AG04450 (cell line): ENCODE measurements around the gene KRTAP5-2. TPM values are rescaled to one million over a fixed set of nuclear protein-coding genes. Genes with fewer than 3 reads are reported as not detected.

ENCODE experiments used
- CTCF ChIA-PET: fragments of 300-600, 350-600 bp; formaldehyde crosslinking; extraction: SDS; loops from one replicate; lab custom pipeline; 2022; ENCODE audit warnings: antibody characterized with exemption, inconsistent platforms; lab: Charles Lee
- POLR2A ChIA-PET: fragments of 350-600 bp; formaldehyde crosslinking; extraction: SDS; loops from one replicate; lab custom pipeline; 2021; ENCODE audit warnings: antibody characterized with exemption, inconsistent platforms; lab: Yijun Ruan, JAX
- DNase-seq: peaks from one replicate; pipeline ENCODE4 v3.0.0-alpha.2; 2011; ENCODE audit warnings: low read depth, low spot score
- H3K27ac ChIP-seq: one replicate; pipeline ENCODE4 v1.5.1; 2012; ENCODE audit warnings: low read depth, low read length, control low read depth
- H3K27me3 ChIP-seq: one replicate; pipeline ENCODE4 v1.6.0; 2012; ENCODE audit warnings: low read length; ENCODE audit not compliant: control insufficient read depth, insufficient read depth
- H3K4me3 ChIP-seq: 2 replicates; pipeline ENCODE4 v1.5.1; 2011; ENCODE audit warnings: mild to moderate bottlenecking, low read depth, low read length, control low read depth
- H3K9me3 ChIP-seq: 2 replicates; pipeline ENCODE4 v1.5.1; 2012; ENCODE audit warnings: low read length; ENCODE audit not compliant: control insufficient read depth, insufficient read depth
- CTCF ChIP-seq: IDR thresholded peaks from 2 replicates; pipeline ENCODE4 v1.5.1; 2011; ENCODE audit warnings: low read depth, low read length, control low read depth, inconsistent platforms
- polyA plus RNA-seq: library from polyadenylated mRNA; depleted of rRNA; stranded (reverse); fragments of >200 nt; gene quantifications from 2 replicates; pipeline ENCODE4 v1.2.3, GENCODE V29; 2011

KRTAP5-2 gene
- polyA plus RNA-seq, 1 experiment: not detected

- H3K27me3 ChIP-seq: no peaks in the 10 kb centered on the region
- H3K27ac ChIP-seq: no peak overlapping the region
- no peak overlapping the region for H3K4me3 ChIP-seq
- no peaks in the 10 kb centered on the region for H3K9me3 ChIP-seq
- CTCF ChIA-PET: interaction anchor here (1.4 kb wide), 1 partner anchor 14 kb away, joined by 3 read pairs; no protein-coding TSS in a partner anchor
- TF ChIP-seq CTCF: no peak
- POLR2A ChIA-PET: no interaction called here
- no peak for DNase-seq
These were observed 37.3 kb downstream of the KRTAP5-2 start for GRCh38 chr11:1560649-1561251.

DNA sequence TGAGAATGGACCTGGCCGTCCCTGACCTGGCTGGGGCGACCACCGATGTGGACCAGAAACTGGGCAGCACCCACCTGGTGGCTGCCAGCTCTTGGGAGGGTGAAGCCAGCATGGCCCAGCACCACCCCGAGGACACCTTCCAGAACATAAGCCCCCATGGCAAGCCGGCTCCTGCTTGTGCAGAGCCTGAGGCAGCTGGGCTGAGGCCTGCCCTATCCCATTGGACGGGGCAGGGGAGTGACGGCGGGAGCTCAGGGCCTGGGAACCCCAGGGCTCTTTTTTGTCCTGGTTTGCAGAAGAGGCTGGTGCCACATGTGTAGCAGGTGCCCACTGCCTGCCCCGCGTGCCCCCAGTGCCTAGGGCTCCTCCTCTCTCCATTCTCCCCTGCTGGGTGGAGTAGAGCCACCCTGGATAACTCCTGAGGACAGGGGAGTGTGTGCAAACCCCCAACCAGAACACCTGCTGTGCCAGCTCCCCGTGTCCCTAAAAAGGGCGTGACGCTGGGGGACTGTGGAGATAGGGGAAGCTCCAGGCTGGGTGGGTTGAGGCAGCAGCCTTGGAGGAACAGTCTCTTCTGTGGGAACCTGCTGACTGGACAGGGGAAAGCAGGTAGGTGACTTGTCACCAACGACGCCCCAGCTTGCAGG is 38.0 kb downstream of the KRTAP5-2 start:
- Histone ChIP-seq H3K27ac (no peak overlapping the region), H3K27me3 (no peaks in the 10 kb centered on the region), H3K9me3 (no peaks in the 10 kb centered on the region; the same call in 1 of the 2 replicates), H3K4me3 (no peak overlapping the region)
- CTCF ChIA-PET: interaction anchor here (0.8 to 1.4 kb wide), 3 partner anchors 13 to 93 kb away, joined by 3 to 6 read pairs (median 3); no protein-coding TSS in a partner anchor
- POLR2A ChIA-PET: no interaction called here
- no peak for DNase-seq
- TF ChIP-seq CTCF: no peak

DNA sequence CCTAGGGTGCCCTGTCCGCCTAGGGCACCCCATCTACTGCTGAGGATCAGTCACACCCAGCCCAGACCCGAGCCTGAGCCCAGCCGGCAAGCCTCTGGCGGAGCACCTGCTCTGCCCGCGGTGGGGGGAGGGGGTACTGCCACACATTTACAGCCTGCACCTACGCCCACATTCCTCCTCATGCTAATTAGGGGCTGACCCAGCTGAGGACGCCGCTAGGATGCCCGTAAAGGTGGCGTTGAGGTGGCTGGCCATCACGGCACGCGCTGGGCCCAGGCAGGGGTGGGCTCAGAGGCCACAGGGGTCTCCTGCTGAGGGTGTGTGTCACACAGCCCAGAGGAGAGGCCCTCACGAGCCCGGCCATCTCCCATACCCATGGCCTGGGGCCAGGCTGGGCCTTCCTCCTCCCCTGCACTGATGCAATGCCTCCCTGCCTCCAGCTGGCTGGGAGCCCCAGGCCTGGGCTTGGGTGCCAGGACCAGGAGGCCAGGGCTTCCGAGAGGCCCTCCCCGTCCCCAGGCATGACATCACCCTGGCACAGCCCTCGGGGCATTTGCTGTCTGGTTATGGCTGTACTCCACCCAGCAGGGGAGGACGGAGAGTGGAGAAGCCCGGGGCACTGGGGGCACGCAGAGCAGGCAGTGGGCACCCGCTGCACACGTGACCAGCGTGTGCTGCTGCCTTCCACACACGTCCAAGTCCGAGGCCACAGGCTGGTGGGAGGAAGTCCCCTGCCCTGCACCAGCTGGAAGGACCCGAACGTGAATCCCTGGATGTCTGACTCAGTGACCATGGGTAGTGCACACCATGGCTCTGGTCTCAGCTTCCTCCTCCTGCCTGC is 38.8 kb downstream of the KRTAP5-2 start:
- Histone ChIP-seq H3K4me3 (no peak overlapping the region), H3K27me3 (no peaks in the 10 kb centered on the region), H3K27ac (peak overlapping the region; percentile 85), H3K9me3 (no peaks in the 10 kb centered on the region; the same call in 1 of the 2 replicates)
- ChIA-PET CTCF (interaction anchor here (0.8 to 2.2 kb wide), 5 partner anchors 12 to 135 kb away, joined by 3 to 14 read pairs (median 3); no protein-coding TSS in a partner anchor), POLR2A (no interaction called here)
- no peak for TF ChIP-seq CTCF
- no peak for DNase-seq

DNA sequence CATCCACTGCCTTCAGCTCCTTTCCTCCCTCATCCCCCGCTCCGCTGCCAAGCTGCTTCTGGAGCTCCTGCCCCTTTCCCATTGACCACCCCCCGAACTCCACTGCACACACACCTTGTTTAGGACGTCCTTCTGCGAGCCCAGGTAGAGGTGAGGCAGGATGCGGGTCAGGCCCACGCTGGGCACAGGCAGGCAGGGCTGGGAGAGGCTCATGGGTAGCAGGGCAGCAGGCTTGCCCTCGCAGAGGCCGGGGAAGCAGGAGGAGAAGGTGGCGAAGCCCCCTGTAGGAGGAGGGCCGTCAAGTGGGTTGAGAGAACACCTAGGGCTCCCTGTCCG is 39.4 kb downstream of the KRTAP5-2 start:
- peak overlapping the region; percentile 85 for H3K27ac ChIP-seq
- no peaks in the 10 kb centered on the region; the same call in 1 of the 2 replicates for H3K9me3 ChIP-seq
- H3K27me3 ChIP-seq: no peaks in the 10 kb centered on the region
- no peak overlapping the region for H3K4me3 ChIP-seq
- CTCF ChIA-PET: interaction anchor here (1.4 to 2.4 kb wide), 4 partner anchors 12 to 135 kb away, joined by 3 to 14 read pairs (median 4); no protein-coding TSS in a partner anchor
- no peak for TF ChIP-seq CTCF
- POLR2A ChIA-PET: interaction anchor here (0.6 to 0.9 kb wide), 2 partner anchors 11 to 151 kb away, joined by 4 to 6 read pairs; no protein-coding TSS in a partner anchor
- no peak for DNase-seq
